AG04450 (cell line): ENCODE results near the gene GABRR3. TPM values are rescaled to one million over a fixed set of nuclear protein-coding genes. Genes with fewer than 3 reads are reported as not detected.

Experiments
- CTCF ChIA-PET: fragments of 300-600, 350-600 bp; formaldehyde crosslinking; extraction: SDS; loops from one replicate; lab custom pipeline; 2022; ENCODE audit warnings: antibody characterized with exemption, inconsistent platforms; lab: Charles Lee
- POLR2A ChIA-PET: fragments of 350-600 bp; formaldehyde crosslinking; extraction: SDS; loops from one replicate; lab custom pipeline; 2021; ENCODE audit warnings: antibody characterized with exemption, inconsistent platforms; lab: Yijun Ruan, JAX
- DNase-seq: peaks from one replicate; pipeline ENCODE4 v3.0.0-alpha.2; 2011; ENCODE audit warnings: low read depth, low spot score
- H3K27ac ChIP-seq: one replicate; pipeline ENCODE4 v1.5.1; 2012; ENCODE audit warnings: low read depth, low read length, control low read depth
- H3K27me3 ChIP-seq: one replicate; pipeline ENCODE4 v1.6.0; 2012; ENCODE audit warnings: low read length; ENCODE audit not compliant: control insufficient read depth, insufficient read depth
- H3K4me3 ChIP-seq: 2 replicates; pipeline ENCODE4 v1.5.1; 2011; ENCODE audit warnings: mild to moderate bottlenecking, low read depth, low read length, control low read depth
- H3K9me3 ChIP-seq: 2 replicates; pipeline ENCODE4 v1.5.1; 2012; ENCODE audit warnings: low read length; ENCODE audit not compliant: control insufficient read depth, insufficient read depth
- CTCF ChIP-seq: IDR thresholded peaks from 2 replicates; pipeline ENCODE4 v1.5.1; 2011; ENCODE audit warnings: low read depth, low read length, control low read depth, inconsistent platforms
- polyA plus RNA-seq: library from polyadenylated mRNA; depleted of rRNA; stranded (reverse); fragments of >200 nt; gene quantifications from 2 replicates; pipeline ENCODE4 v1.2.3, GENCODE V29; 2011

GABRR3 gene
- polyA plus RNA-seq, 1 experiment: not detected

- Histone ChIP-seq H3K9me3 (no peaks in the 10 kb centered on the region), H3K4me3 (no peak overlapping the region), H3K27me3 (no peaks in the 10 kb centered on the region), H3K27ac (no peak overlapping the region)
- DNase-seq: no peak
- ChIA-PET CTCF (no interaction called here), POLR2A (no interaction called here)
- TF ChIP-seq CTCF: no peak
Observed at GRCh38 chr3:98057631-98058030, 22.5 kb upstream of the GABRR3 start.

DNA sequence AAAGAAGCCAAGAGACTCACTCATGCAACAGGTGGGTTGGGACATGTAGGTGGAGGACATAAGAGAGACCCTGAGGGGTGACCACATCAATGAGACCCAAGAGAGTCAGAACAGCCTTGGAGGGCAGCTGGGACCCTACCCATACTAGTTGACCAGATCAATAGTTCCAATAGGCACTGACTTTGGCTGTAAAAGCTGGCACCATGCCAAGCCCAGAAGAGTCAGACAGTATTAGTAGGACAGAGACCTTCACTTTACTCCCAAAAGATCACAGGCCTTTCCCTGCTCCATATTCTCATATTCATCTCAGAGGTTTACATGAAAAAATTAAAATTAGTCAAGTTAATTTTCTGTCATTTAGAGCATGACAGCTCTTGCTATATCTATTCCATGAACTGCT is 20.9 kb upstream of the GABRR3 start:
- H3K9me3 ChIP-seq: no peaks in the 10 kb centered on the region
- no peak overlapping the region for H3K27ac ChIP-seq
- ChIA-PET POLR2A (no interaction called here), CTCF (interaction anchor here (1.0 kb wide), 1 partner anchor 33 kb away, joined by 3 read pairs; no protein-coding TSS in a partner anchor)
- H3K27me3 ChIP-seq: no peaks in the 10 kb centered on the region
- H3K4me3 ChIP-seq: no peak overlapping the region
- no peak for TF ChIP-seq CTCF
- DNase-seq: no peak

- Histone ChIP-seq H3K27me3 (no peaks in the 10 kb centered on the region), H3K9me3 (no peaks in the 10 kb centered on the region), H3K27ac (no peak overlapping the region), H3K4me3 (no peak overlapping the region)
- no peak for TF ChIP-seq CTCF
- no peak for DNase-seq
- POLR2A ChIA-PET: no interaction called here
- CTCF ChIA-PET: interaction anchor here (1.3 to 1.8 kb wide), 3 partner anchors 9 to 280 kb away, joined by 6 to 11 read pairs (median 7); no protein-coding TSS in a partner anchor
Observed at GRCh38 chr3:98049271-98049670, 14.2 kb upstream of the GABRR3 start.

DNA sequence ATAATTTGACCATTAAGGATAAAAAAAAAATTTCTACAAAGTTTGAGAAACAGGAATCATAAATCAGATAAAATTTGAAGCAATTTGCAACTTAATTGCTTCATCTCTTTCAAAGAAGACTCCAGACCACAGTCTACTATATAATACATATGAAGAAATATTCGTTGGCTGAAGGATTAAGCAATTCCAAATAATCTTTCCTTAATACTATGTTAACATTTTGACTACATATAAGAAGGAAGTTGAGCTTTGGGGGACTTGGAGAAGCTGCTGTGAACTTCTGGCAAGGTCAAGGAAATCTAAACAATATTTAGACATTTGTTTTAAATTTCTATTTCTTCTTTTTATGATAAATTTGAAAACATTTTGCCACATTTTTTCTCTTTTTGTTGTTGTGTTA is 13.5 kb upstream of the GABRR3 start:
- DNase-seq: no peak
- Histone ChIP-seq H3K27ac (no peak overlapping the region), H3K9me3 (no peaks in the 10 kb centered on the region), H3K27me3 (no peaks in the 10 kb centered on the region), H3K4me3 (no peak overlapping the region)
- ChIA-PET CTCF (interaction anchor here (0.6 to 1.8 kb wide), 4 partner anchors 9 to 285 kb away, joined by 3 to 11 read pairs (median 6); no protein-coding TSS in a partner anchor), POLR2A (no interaction called here)
- no peak for TF ChIP-seq CTCF

- Histone ChIP-seq H3K27me3 (no peaks in the 10 kb centered on the region), H3K4me3 (no peak overlapping the region), H3K9me3 (no peaks in the 10 kb centered on the region), H3K27ac (no peak overlapping the region)
- no peak for DNase-seq
- CTCF ChIA-PET: interaction anchor here (1.6 to 6.6 kb wide), 4 partner anchors 18 to 292 kb away, joined by 3 to 209 read pairs (median 50); no protein-coding TSS in a partner anchor
- TF ChIP-seq CTCF: no peak
- POLR2A ChIA-PET: no interaction called here
Observed at GRCh38 chr3:98041350-98041749, 6.2 kb upstream of the GABRR3 start.
